Gastroesophageal sphincter (tissue), 3 donors: ENCODE results near the gene WNT10A.

Experiments used
- POLR2A ChIP-seq, 2 donors: fragments of 450-650 bp; IDR thresholded peaks; one replicate each; pipeline ENCODE4 v1.6.1; 2017; ENCODE audit warnings: antibody characterized with exemption in 2 of 2, mild to moderate bottlenecking in 2 of 2, moderate library complexity in 1 of 2
- TF ChIP-seq, protein P1 (sequence below), 4 experiments: fragments of 200-600 bp in 2 of 4; fragments of 450-650 bp in 2 of 4; sonication (generic) in 1 of 4; IDR thresholded peaks; one replicate each; pipeline ENCODE4 v1.5.1; 2017 to 2019; ENCODE audit warnings: antibody characterized with exemption in 4 of 4, mild to moderate bottlenecking in 2 of 4, moderate library complexity in 2 of 4

DNA sequence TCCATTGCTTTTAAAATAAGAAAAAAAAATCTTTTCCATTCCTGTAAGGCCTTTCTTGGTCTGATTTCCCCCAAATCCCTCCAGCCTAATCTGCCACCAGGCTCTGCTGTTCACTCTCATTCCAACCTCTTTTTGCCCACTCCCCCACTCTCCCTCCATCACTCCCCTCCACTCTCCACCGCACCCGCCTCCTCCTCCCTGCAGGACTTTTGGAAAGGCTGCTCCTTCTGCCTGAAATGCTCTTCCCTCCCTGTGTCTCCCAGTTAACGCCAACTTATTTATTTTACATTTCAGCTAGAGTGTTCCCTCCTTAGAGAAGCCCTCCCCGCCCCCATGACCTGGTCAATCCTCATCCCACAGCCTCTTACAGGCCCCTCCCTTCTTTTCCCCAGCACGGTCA, 25.8 kb upstream of the WNT10A start:
- no peak for TF ChIP-seq POLR2A (IDR thresholded peaks at IDR 0.05)
- TF ChIP-seq, protein P1, sequence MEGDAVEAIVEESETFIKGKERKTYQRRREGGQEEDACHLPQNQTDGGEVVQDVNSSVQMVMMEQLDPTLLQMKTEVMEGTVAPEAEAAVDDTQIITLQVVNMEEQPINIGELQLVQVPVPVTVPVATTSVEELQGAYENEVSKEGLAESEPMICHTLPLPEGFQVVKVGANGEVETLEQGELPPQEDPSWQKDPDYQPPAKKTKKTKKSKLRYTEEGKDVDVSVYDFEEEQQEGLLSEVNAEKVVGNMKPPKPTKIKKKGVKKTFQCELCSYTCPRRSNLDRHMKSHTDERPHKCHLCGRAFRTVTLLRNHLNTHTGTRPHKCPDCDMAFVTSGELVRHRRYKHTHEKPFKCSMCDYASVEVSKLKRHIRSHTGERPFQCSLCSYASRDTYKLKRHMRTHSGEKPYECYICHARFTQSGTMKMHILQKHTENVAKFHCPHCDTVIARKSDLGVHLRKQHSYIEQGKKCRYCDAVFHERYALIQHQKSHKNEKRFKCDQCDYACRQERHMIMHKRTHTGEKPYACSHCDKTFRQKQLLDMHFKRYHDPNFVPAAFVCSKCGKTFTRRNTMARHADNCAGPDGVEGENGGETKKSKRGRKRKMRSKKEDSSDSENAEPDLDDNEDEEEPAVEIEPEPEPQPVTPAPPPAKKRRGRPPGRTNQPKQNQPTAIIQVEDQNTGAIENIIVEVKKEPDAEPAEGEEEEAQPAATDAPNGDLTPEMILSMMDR (IDR thresholded peaks at IDR 0.05) = no peak
